HL-60 (cell line): ENCODE data around the gene NMRK1.

Source experiments
- DNase-seq, 2 experiments: peaks; one replicate each; pipeline ENCODE4 v3.0.0-alpha.2; 2010 to 2020; ENCODE audit warnings: low read depth in 1 of 2, low spot score in 1 of 2
- H3K27ac ChIP-seq: fragments of 250-450 bp; sonication (Bioruptor Pico); replicated peaks from 2 replicates; pipeline ENCODE4 v1.5.1; 2020; ENCODE audit warnings: mild to moderate bottlenecking, moderate library complexity
- H3K27me3 ChIP-seq: fragments of 250-450 bp; sonication (Bioruptor Pico); 2 replicates; pipeline ENCODE4 v1.5.1; 2021; ENCODE audit warnings: mild to moderate bottlenecking, moderate library complexity; ENCODE audit not compliant: insufficient read depth, poor library complexity, severe bottlenecking
- H3K4me3 ChIP-seq: replicated peaks from 2 replicates; pipeline ENCODE4 v1.5.1; 2011; ENCODE audit warnings: mild to moderate bottlenecking, control low read depth, low read length; ENCODE audit not compliant: insufficient read depth
- GABPA ChIP-seq: IDR thresholded peaks from 2 replicates; pipeline ENCODE4 v1.6.1; 2012; ENCODE audit warnings: low read depth
- POLR2AphosphoS5 ChIP-seq: IDR thresholded peaks from 2 replicates; pipeline ENCODE4 v1.6.1; 2012; ENCODE audit warnings: low read depth
- REST ChIP-seq: IDR thresholded peaks from 2 replicates; pipeline ENCODE4 v1.6.1; 2012; ENCODE audit warnings: low read depth; ENCODE audit not compliant: insufficient replicate concordance
- SPI1 ChIP-seq: IDR thresholded peaks from 2 replicates; pipeline ENCODE4 v1.6.1; 2012; ENCODE audit warnings: low read depth, mild to moderate bottlenecking, borderline replicate concordance
- TF ChIP-seq, protein P1 (sequence below): IDR thresholded peaks from one replicate; pipeline ENCODE4 v1.5.1; 2011; ENCODE audit warnings: low read length, control low read depth, inconsistent platforms; ENCODE audit not compliant: insufficient read depth

The NMRK1 gene

GRCh38 chr9:75108571-75108970 is 20.6 kb upstream of the NMRK1 start:
- TF ChIP-seq SPI1 (no peak), REST (no peak), POLR2AphosphoS5 (no peak), GABPA (no peak)
- TF ChIP-seq, protein P1, sequence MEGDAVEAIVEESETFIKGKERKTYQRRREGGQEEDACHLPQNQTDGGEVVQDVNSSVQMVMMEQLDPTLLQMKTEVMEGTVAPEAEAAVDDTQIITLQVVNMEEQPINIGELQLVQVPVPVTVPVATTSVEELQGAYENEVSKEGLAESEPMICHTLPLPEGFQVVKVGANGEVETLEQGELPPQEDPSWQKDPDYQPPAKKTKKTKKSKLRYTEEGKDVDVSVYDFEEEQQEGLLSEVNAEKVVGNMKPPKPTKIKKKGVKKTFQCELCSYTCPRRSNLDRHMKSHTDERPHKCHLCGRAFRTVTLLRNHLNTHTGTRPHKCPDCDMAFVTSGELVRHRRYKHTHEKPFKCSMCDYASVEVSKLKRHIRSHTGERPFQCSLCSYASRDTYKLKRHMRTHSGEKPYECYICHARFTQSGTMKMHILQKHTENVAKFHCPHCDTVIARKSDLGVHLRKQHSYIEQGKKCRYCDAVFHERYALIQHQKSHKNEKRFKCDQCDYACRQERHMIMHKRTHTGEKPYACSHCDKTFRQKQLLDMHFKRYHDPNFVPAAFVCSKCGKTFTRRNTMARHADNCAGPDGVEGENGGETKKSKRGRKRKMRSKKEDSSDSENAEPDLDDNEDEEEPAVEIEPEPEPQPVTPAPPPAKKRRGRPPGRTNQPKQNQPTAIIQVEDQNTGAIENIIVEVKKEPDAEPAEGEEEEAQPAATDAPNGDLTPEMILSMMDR: no peak
- peak; percentile 5 to 58 for DNase-seq
- no peak overlapping the region for H3K27ac ChIP-seq
- H3K4me3 ChIP-seq: no peak overlapping the region
- H3K27me3 ChIP-seq: no peaks in the 10 kb centered on the region

- H3K4me3 ChIP-seq: no peak overlapping the region
- H3K27me3 ChIP-seq: no peaks in the 10 kb centered on the region
- no peak for DNase-seq
- TF ChIP-seq, protein P1: no peak
- no peak for TF ChIP-seq POLR2AphosphoS5
- TF ChIP-seq SPI1: no peak
- TF ChIP-seq GABPA: no peak
- TF ChIP-seq REST: no peak
- no peak overlapping the region for H3K27ac ChIP-seq
Measured at GRCh38 chr9:75106857-75107256, 18.9 kb upstream of the NMRK1 start.

GRCh38 chr9:75105841-75106240 is 17.9 kb upstream of the NMRK1 start:
- no peak for DNase-seq
- H3K27me3 ChIP-seq: no peaks in the 10 kb centered on the region
- no peak for TF ChIP-seq POLR2AphosphoS5
- peak; percentile 20; the same call in 1 of the 2 replicates for TF ChIP-seq SPI1
- H3K4me3 ChIP-seq: no peak overlapping the region
- no peak overlapping the region for H3K27ac ChIP-seq

DNA sequence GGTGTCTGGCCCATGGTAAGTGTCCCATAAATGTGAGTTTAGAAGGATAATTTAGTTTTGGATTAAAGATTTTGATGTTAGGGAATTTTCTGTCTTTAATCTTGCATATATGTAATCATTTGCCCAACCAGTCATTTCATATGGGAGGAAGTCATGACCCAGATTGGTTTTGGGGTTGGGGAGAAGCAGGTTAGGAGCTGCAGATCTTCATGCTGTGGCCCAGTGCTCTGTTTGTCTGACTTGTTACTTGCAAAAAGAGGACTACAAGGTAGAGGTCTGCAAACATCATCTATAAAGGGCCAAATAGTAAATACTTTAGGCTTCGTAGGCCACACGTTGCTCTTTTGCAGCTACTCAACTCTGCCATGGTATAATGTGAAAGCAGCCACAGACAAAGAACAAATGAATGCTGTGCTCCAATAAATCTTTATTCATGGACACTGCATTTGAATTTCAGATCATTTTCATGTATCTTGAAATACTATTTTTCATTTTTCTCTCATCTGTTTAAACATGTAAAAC is 17.1 kb upstream of the NMRK1 start:
- no peak for TF ChIP-seq SPI1
- no peak for TF ChIP-seq GABPA
- TF ChIP-seq, protein P1: no peak
- no peak for TF ChIP-seq REST
- no peak for TF ChIP-seq POLR2AphosphoS5
- no peak for DNase-seq
- no peaks in the 10 kb centered on the region for H3K27me3 ChIP-seq

More for the DNA sequence above, 17.1 kb upstream of the NMRK1 start:
- Histone ChIP-seq H3K27ac (no peak overlapping the region), H3K4me3 (no peak overlapping the region)
